K562 (cell line): Measurements from ENCODE around the gene ATAD3C. TPM values are rescaled to one million over a fixed set of nuclear protein-coding genes. Genes with fewer than 3 reads are reported as not detected.

Experiments
- ATF4 ChIP-seq: fragments of 450-650 bp; formaldehyde crosslinking; IDR thresholded peaks from 2 replicates; pipeline ENCODE4 v1.4.0; 2022; ENCODE audit warnings: mild to moderate bottlenecking, moderate library complexity
- BRCA1 ChIP-seq, 2 experiments: fragments of 450-650 bp in 1 of 2; sonication (generic) in 1 of 2; formaldehyde crosslinking in 1 of 2; IDR thresholded peaks; 2 replicates each; pipeline versions ENCODE4 v1.5.0 to v1.6.1; 2017 to 2020; ENCODE audit warnings: mild to moderate bottlenecking in 1 of 2, missing genetic modification reagents in 1 of 2
- CCNT2 ChIP-seq: IDR thresholded peaks from 2 replicates; pipeline ENCODE4 v1.6.1; 2011; ENCODE audit warnings: borderline replicate concordance, low read depth, mild to moderate bottlenecking, moderate library complexity, mixed read lengths, low read length; ENCODE audit not compliant: insufficient read length; ENCODE audit errors: extremely low read depth
- CEBPB ChIP-seq: fragments of 450-650 bp; IDR thresholded peaks from 2 replicates; pipeline ENCODE4 v1.6.1; 2016; ENCODE audit warnings: missing genetic modification characterization, missing compliant biosample characterization
- GTF2F1 ChIP-seq: IDR thresholded peaks from 2 replicates; pipeline ENCODE4 v1.6.1; 2011; ENCODE audit warnings: low read depth, low read length, improper control_type of control experiment
- HOMEZ ChIP-seq: fragments of 250-450 bp; sonication (Bioruptor Pico); IDR thresholded peaks from 2 replicates; pipeline ENCODE4 v1.4.0; 2020; ENCODE audit warnings: mild to moderate bottlenecking, moderate library complexity
- MIER1 ChIP-seq: fragments of 450-650 bp; IDR thresholded peaks from 2 replicates; pipeline ENCODE4 v1.6.1; 2016; ENCODE audit warnings: antibody characterized with exemption, mild to moderate bottlenecking, low read depth
- MYBL2 ChIP-seq, 2 experiments: fragments of 450-650 bp in 1 of 2; sonication (generic) in 1 of 2; formaldehyde crosslinking in 1 of 2; IDR thresholded peaks; 2 replicates each; pipeline versions ENCODE4 v1.6.1 to v1.8.1; 2017 to 2022; ENCODE audit warnings: borderline replicate concordance in 1 of 2, inconsistent platforms in 1 of 2, low read depth in 1 of 2, mild to moderate bottlenecking in 1 of 2, missing genetic modification reagents in 1 of 2, moderate library complexity in 1 of 2
- NFE2L1 ChIP-seq: fragments of 450-650 bp; IDR thresholded peaks from 2 replicates; pipeline ENCODE4 v1.6.1; 2016; ENCODE audit warnings: missing genetic modification characterization, low read depth, mild to moderate bottlenecking, missing compliant biosample characterization, moderate library complexity, borderline replicate concordance
- NFRKB ChIP-seq: fragments of 450-650 bp; IDR thresholded peaks from 2 replicates; pipeline ENCODE4 v1.6.1; 2016; ENCODE audit warnings: low read depth
- NR1H2 ChIP-seq: sonication (generic); formaldehyde crosslinking; IDR thresholded peaks from 2 replicates; pipeline ENCODE4 v1.4.0; 2020; ENCODE audit warnings: mild to moderate bottlenecking, missing genetic modification reagents
- NR2F6 ChIP-seq: fragments of 450-650 bp; formaldehyde crosslinking; IDR thresholded peaks from 2 replicates; pipeline ENCODE4 v1.4.0; 2020; ENCODE audit warnings: mild to moderate bottlenecking
- NUFIP1 ChIP-seq: fragments of 450-650 bp; IDR thresholded peaks from 2 replicates; pipeline ENCODE4 v1.6.1; 2018; ENCODE audit not compliant: partially characterized antibody
- RBBP5 ChIP-seq: fragments of 200-600 bp; sonication (generic); IDR thresholded peaks from 2 replicates; pipeline ENCODE4 v1.6.1; 2012; ENCODE audit warnings: borderline replicate concordance, mild to moderate bottlenecking, low read length, control low read depth, inconsistent platforms; ENCODE audit not compliant: insufficient read depth, poor library complexity, severe bottlenecking
- TCF3 ChIP-seq: sonication (generic); formaldehyde crosslinking; IDR thresholded peaks from 2 replicates; pipeline ENCODE4 v1.4.0; 2020; ENCODE audit warnings: mild to moderate bottlenecking, missing genetic modification reagents
- TCF7L2 ChIP-seq: fragments of 150-350 bp; IDR thresholded peaks from 2 replicates; pipeline ENCODE4 v1.6.1; 2016; ENCODE audit warnings: low read depth, mild to moderate bottlenecking, low read length, moderate library complexity
- TFE3 ChIP-seq: fragments of 450-650 bp; formaldehyde crosslinking; IDR thresholded peaks from 2 replicates; pipeline ENCODE4 v1.4.0; 2020; ENCODE audit warnings: mild to moderate bottlenecking, mixed read lengths
- THRAP3 ChIP-seq: fragments of 450-650 bp; IDR thresholded peaks from 2 replicates; pipeline ENCODE4 v1.6.1; 2016; ENCODE audit warnings: mild to moderate bottlenecking, inconsistent platforms, borderline replicate concordance
- ZNF395 ChIP-seq: fragments of 200-800 bp; sonication (Bioruptor generic); IDR thresholded peaks from 2 replicates; pipeline ENCODE4 v1.6.1; 2017; ENCODE audit warnings: missing genetic modification characterization, missing compliant biosample characterization
- ZNF445 ChIP-seq: fragments of 250-450 bp; sonication (Bioruptor Pico); IDR thresholded peaks from 2 replicates; pipeline ENCODE4 v1.4.0; 2020; ENCODE audit warnings: low read depth, mild to moderate bottlenecking, moderate library complexity
- polyA plus RNA-seq, 8 experiments: library from polyadenylated mRNA; depleted of rRNA in 4 of 8; stranded (reverse) in 5 of 8; unstranded in 3 of 8; fragments of >200 nt; fragmentation: Nextera tagmentation in 2 of 8; fragmentation: Illumina TruSeq in 1 of 8; extraction: Ambion mirVana in 2 of 8; extraction: Trizol in 1 of 8; gene quantifications; 2 replicates each; pipeline versions ENCODE4 v1.2.1 to v1.2.3, GENCODE V29; 2011 to 2014; ENCODE audit warnings: inconsistent platforms in 1 of 8, missing spikeins in 1 of 8
- total RNA-seq, 7 experiments: library from RNA; depleted of rRNA in 6 of 7; stranded (reverse); fragments of >200 nt in 6 of 7; fragmentation: Illumina TruSeq in 2 of 7; extraction: Trizol in 2 of 7; gene quantifications; 2 replicates each; pipeline versions ENCODE4 v1.2.1 to v1.2.3, GENCODE V29; 2011 to 2021; ENCODE audit warnings: low replicate concordance in 1 of 7

Gene ATAD3C
- total and polyA plus RNA-seq, 9 of the 15 experiments (the other 6 are each of a cell fraction or from before 2014, with no cell fraction given): 0.03 to 0.18 TPM; not detected in 7

GRCh38 chr1:1471389-1472052 is 22.0 kb downstream of the ATAD3C start, which contains the start of gene ATAD3B (continued):
- no peak for TF ChIP-seq HOMEZ (CRISPR knock-in tag)
- TF ChIP-seq NFRKB: no peak
- peak; percentile 68 for TF ChIP-seq CCNT2
- no peak for TF ChIP-seq MYBL2 (IDR thresholded peaks at IDR 0.05; ENCODE audit: low read depth)
- TF ChIP-seq MYBL2 (CRISPR knock-in tag; IDR thresholded peaks at IDR 0.05; ENCODE audit: borderline replicate concordance): no peak
- no peak for TF ChIP-seq TFE3 (CRISPR knock-in tag)
- TF ChIP-seq TCF7L2: no peak
- no peak for TF ChIP-seq NUFIP1
- peak; percentile 50; the same call in 1 of the 2 replicates for TF ChIP-seq ZNF395
- TF ChIP-seq NR1H2 (CRISPR knock-in tag): no peak
- TF ChIP-seq BRCA1 (IDR thresholded peaks at IDR 0.05): no peak
- no peak for TF ChIP-seq BRCA1 (CRISPR knock-in tag; IDR thresholded peaks at IDR 0.05)
- TF ChIP-seq MIER1: no peak
- TF ChIP-seq ZNF445: no peak
- no peak for TF ChIP-seq THRAP3
- TF ChIP-seq CEBPB (tag): no peak
- no peak for TF ChIP-seq NFE2L1 (tag)
- no peak for TF ChIP-seq ATF4 (CRISPR knock-in tag)
- peak; percentile 92 for TF ChIP-seq RBBP5
- no peak for TF ChIP-seq GTF2F1
- TF ChIP-seq TCF3 (CRISPR knock-in tag): no peak
- no peak for TF ChIP-seq NR2F6 (CRISPR knock-in tag)
